GM04503 (cell line): ENCODE data around the gene CDCA3.
"Not testable (repeated sequence)": the region's sequence is repeated elsewhere in the genome, so short reads cannot be mapped to it uniquely, and the experiment has no call there.

ENCODE experiments used
- DNase-seq: peaks from one replicate; pipeline ENCODE4 v3.0.0-alpha.2; 2012; ENCODE audit warnings: low read depth

The CDCA3 gene

GRCh38 chr12:6851153-6851920 lies at the start of gene CDCA3:
Gene CDCA3, minus strand, starts transcription at chr12:6851286. Its CDS starts 334 bp downstream, at chr12:6850952.
- peak; percentile 92 for DNase-seq

GRCh38 chr12:6899837-6900519 lies 48.9 kb upstream of the CDCA3 start:
- DNase-seq: no peak

GRCh38 chr12:6899427-6899826 lies 48.3 kb upstream of the CDCA3 start:
- no peak for DNase-seq

GRCh38 chr12:6896846-6897435 lies 45.9 kb upstream of the CDCA3 start:
- DNase-seq: no peak

- no peak for DNase-seq
Measured at GRCh38 chr12:6894321-6894720, 43.2 kb upstream of the CDCA3 start.

GRCh38 chr12:6892683-6893082 lies 41.6 kb upstream of the CDCA3 start:
- not testable (repeated sequence) for DNase-seq

- no peak for DNase-seq
Measured at GRCh38 chr12:6891646-6892001, 40.5 kb upstream of the CDCA3 start.

GRCh38 chr12:6890789-6891645 lies 39.9 kb upstream of the CDCA3 start:
- peak; percentile 59 for DNase-seq

- not testable (repeated sequence) for DNase-seq
Measured at GRCh38 chr12:6889775-6890573, 38.9 kb upstream of the CDCA3 start.

GRCh38 chr12:6888794-6889193 lies 37.7 kb upstream of the CDCA3 start:
- not testable (repeated sequence) for DNase-seq

- no peak for DNase-seq
Measured at GRCh38 chr12:6888360-6888759, 37.3 kb upstream of the CDCA3 start.

GRCh38 chr12:6887460-6887859 lies 36.4 kb upstream of the CDCA3 start:
- no peak for DNase-seq

- not testable (repeated sequence) for DNase-seq
Measured at GRCh38 chr12:6886206-6886999, 35.3 kb upstream of the CDCA3 start.

- no peak for DNase-seq
Measured at GRCh38 chr12:6884539-6884938, 33.5 kb upstream of the CDCA3 start.

GRCh38 chr12:6883683-6884082 lies 32.6 kb upstream of the CDCA3 start:
- no peak for DNase-seq

GRCh38 chr12:6883252-6883651 lies 32.2 kb upstream of the CDCA3 start:
- DNase-seq: no peak

- not testable (repeated sequence) for DNase-seq
Measured at GRCh38 chr12:6879824-6880223, 28.7 kb upstream of the CDCA3 start.

- not testable (repeated sequence) for DNase-seq
Measured at GRCh38 chr12:6874015-6874368, 22.9 kb upstream of the CDCA3 start.

- DNase-seq: peak; percentile 56
Measured at GRCh38 chr12:6873094-6874014, 22.3 kb upstream of the CDCA3 start, which contains the start of gene SPSB2. Gene SPSB2, minus strand, starts transcription at chr12:6873303. Its CDS starts 402 bp downstream, at chr12:6872901.
